DOHH2 (cell line): Measurements from ENCODE around the gene EPS15.

Experiments
- CTCF ChIP-seq: fragments of 200-600 bp; sonication (generic); IDR thresholded peaks from one replicate; pipeline ENCODE4 v1.5.1; 2014; ENCODE audit warnings: antibody characterized with exemption, mild to moderate bottlenecking, low read depth, low read length; ENCODE audit not compliant: poor library complexity, severe bottlenecking
- EZH2phosphoT487 ChIP-seq: fragments of 200-600 bp; sonication (generic); IDR thresholded peaks from 2 replicates; pipeline ENCODE4 v1.6.1; 2017; ENCODE audit warnings: borderline replicate concordance, mild to moderate bottlenecking, antibody characterized with exemption, low read length, moderate library complexity, mixed read lengths

- TF ChIP-seq CTCF (no peak), EZH2phosphoT487 (no peak)
Observed at GRCh38 chr1:51463561-51463960, 55.5 kb downstream of the EPS15 start.
